ENCODE results near the gene SRGAP3.

DNA sequence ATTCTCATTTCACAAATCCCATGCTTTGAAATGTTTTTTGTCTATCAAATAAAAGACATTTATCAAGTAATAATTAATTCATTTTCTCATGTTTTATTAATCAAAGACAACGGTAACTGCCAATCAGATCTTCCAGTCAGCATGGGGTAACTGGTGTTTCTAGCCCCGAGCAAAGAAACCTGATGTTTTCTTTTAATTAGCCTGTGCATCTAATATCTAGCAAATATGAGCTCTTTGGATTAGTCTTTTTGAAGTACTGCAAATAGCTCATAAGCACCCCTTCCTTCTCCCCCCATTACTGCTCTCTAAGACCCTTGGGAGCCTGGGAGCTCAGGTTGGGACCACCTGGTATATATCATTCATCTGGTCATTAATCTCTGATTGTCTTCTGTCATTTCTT, 43.1 kb upstream of the SRGAP3 start:
- no peak for TF ChIP-seq CTCF (IDR thresholded peaks at IDR 0.05)
- no peak for TF ChIP-seq POLR2A (IDR thresholded peaks at IDR 0.05)
- TF ChIP-seq POLR2AphosphoS5 (IDR thresholded peaks at IDR 0.05): no peak

All from gastroesophageal sphincter (tissue), 3 donors.